CD14-positive monocyte (primary cell): ENCODE measurements around the gene CRYBG3. TPM values are rescaled to one million over a fixed set of nuclear protein-coding genes. Genes with fewer than 3 reads are reported as not detected.

ENCODE experiments used
- DNase-seq, 3 donors: peaks; one replicate each; pipeline ENCODE4 v3.0.0-alpha.2; 2011 to 2022
- H2AFZ ChIP-seq: 2 replicates; pipeline ENCODE4 v1.6.0; 2012; ENCODE audit warnings: mild to moderate bottlenecking, low read depth, low read length, inconsistent platforms; ENCODE audit not compliant: insufficient read depth, poor library complexity, severe bottlenecking
- H3K27ac ChIP-seq, 2 donors: 1 replicate in 1 of 2; 2 replicates in 1 of 2; pipeline ENCODE4 v1.5.1; 2012 to 2013; ENCODE audit warnings: low read length in 2 of 2, control low read depth in 1 of 2, inconsistent platforms in 1 of 2, low read depth in 1 of 2, mild to moderate bottlenecking in 1 of 2
- H3K27me3 ChIP-seq, 2 donors: one replicate each; pipeline versions ENCODE4 v1.6.0 to v1.6.1; 2011 to 2013; ENCODE audit warnings: low read length in 2 of 2; ENCODE audit not compliant: control insufficient read depth in 2 of 2, insufficient read depth in 2 of 2
- H3K36me3 ChIP-seq, 2 donors: replicated peaks in 1 of 2; 1 replicate in 1 of 2; 2 replicates in 1 of 2; pipeline versions ENCODE4 v1.5.1 to v1.6.1; 2012 to 2013; ENCODE audit warnings: low read length in 2 of 2, control low read depth in 1 of 2, inconsistent platforms in 1 of 2, mild to moderate bottlenecking in 1 of 2; ENCODE audit not compliant: insufficient read depth in 2 of 2, control insufficient read depth in 1 of 2
- H3K4me1 ChIP-seq, 2 donors: 1 replicate in 1 of 2; 2 replicates in 1 of 2; pipeline versions ENCODE4 v1.5.1 to v1.6.1; 2012 to 2013; ENCODE audit warnings: low read length in 2 of 2, control low read depth in 1 of 2, inconsistent platforms in 1 of 2, mild to moderate bottlenecking in 1 of 2, moderate library complexity in 1 of 2; ENCODE audit not compliant: insufficient read depth in 2 of 2, control insufficient read depth in 1 of 2
- H3K4me2 ChIP-seq: replicated peaks from 2 replicates; pipeline ENCODE3; 2012; ENCODE audit warnings: low read length, moderate library complexity, mild to moderate bottlenecking; ENCODE audit not compliant: poor library complexity, severe bottlenecking; ENCODE audit errors: extremely low read depth
- H3K4me3 ChIP-seq, 3 experiments: fragments of 200-600 bp in 1 of 3; sonication (generic) in 1 of 3; replicated peaks in 1 of 3; 1 replicate in 2 of 3; 2 replicates in 1 of 3; pipeline ENCODE4 v1.5.1; 2011 to 2013; ENCODE audit warnings: low read length in 3 of 3, mild to moderate bottlenecking in 3 of 3, control low read depth in 2 of 3, low read depth in 2 of 3, inconsistent platforms in 1 of 3, moderate library complexity in 1 of 3
- H3K79me2 ChIP-seq: 2 replicates; pipeline ENCODE4 v1.6.0; 2012; ENCODE audit warnings: mild to moderate bottlenecking, control low read depth, inconsistent platforms, low read length, moderate library complexity; ENCODE audit not compliant: insufficient read depth
- H3K9ac ChIP-seq: 2 replicates; pipeline ENCODE4 v1.6.0; 2017; ENCODE audit warnings: low read length, mild to moderate bottlenecking; ENCODE audit not compliant: insufficient read depth, poor library complexity, severe bottlenecking
- H3K9me3 ChIP-seq, 2 donors: replicated peaks in 1 of 2; 1 replicate in 1 of 2; 2 replicates in 1 of 2; pipeline versions ENCODE4 v1.5.1 to v1.6.1; 2012 to 2013; ENCODE audit warnings: low read length in 2 of 2, control low read depth in 1 of 2; ENCODE audit not compliant: control insufficient read depth in 1 of 2, insufficient read depth in 1 of 2
- H4K20me1 ChIP-seq: 2 replicates; pipeline ENCODE4 v1.6.0; 2012; ENCODE audit warnings: mild to moderate bottlenecking, low read length, control low read depth, moderate library complexity; ENCODE audit not compliant: insufficient read depth
- H3K27ac Mint-ChIP-seq, 7 donors: one replicate each; pipeline ENCODE4 v1.8.0; 2020; ENCODE audit warnings: mild to moderate bottlenecking in 7 of 7, mixed read lengths in 7 of 7, moderate library complexity in 6 of 7, inconsistent platforms in 2 of 7
- H3K27me3 Mint-ChIP-seq, 3 donors: one replicate each; pipeline ENCODE4 v1.8.0; 2021 to 2022; ENCODE audit warnings: low read depth in 3 of 3, mild to moderate bottlenecking in 3 of 3, mixed read lengths in 3 of 3, moderate library complexity in 3 of 3, inconsistent platforms in 1 of 3
- H3K36me3 Mint-ChIP-seq, 2 donors: one replicate each; pipeline ENCODE4 v1.8.0; 2020; ENCODE audit warnings: mixed read lengths in 2 of 2, inconsistent platforms in 1 of 2, mild to moderate bottlenecking in 1 of 2
- H3K4me1 Mint-ChIP-seq: one replicate; pipeline ENCODE4 v1.8.0; 2020; ENCODE audit warnings: mild to moderate bottlenecking, mixed read lengths
- H3K4me3 Mint-ChIP-seq, 2 donors: one replicate each; pipeline ENCODE4 v1.8.0; 2020; ENCODE audit warnings: mild to moderate bottlenecking in 2 of 2, mixed read lengths in 2 of 2, moderate library complexity in 1 of 2
- H3K9me3 Mint-ChIP-seq, 7 donors: one replicate each; pipeline ENCODE4 v1.8.0; 2020 to 2022; ENCODE audit warnings: mixed read lengths in 7 of 7, mild to moderate bottlenecking in 6 of 7, moderate library complexity in 6 of 7, inconsistent platforms in 2 of 7
- CTCF ChIP-seq: fragments of 200-600 bp; IDR thresholded peaks from one replicate; pipeline ENCODE4 v1.8.0; 2022; ENCODE audit warnings: antibody characterized with exemption, mild to moderate bottlenecking
- WGBS: methylation state at CpG from one replicate; pipeline ENCODE4 v1.1.5; 2013; ENCODE audit warnings: missing lambda C conversion rate; ENCODE audit not compliant: insufficient coverage; 5-methylcytosine and 5-hydroxymethylcytosine counted together
- intact Hi-C, 2 donors: fragments of 100-400 bp; cut with micrococcal nuclease; formaldehyde crosslinking; loops; one replicate each; pipeline versions ENCODE4 v1.15.0 to v1.15.1; 2023
- polyA plus RNA-seq, 3 donors: library from polyadenylated mRNA; depleted of rRNA in 1 of 3; unstranded in 2 of 3; stranded (reverse) in 1 of 3; fragments of 300-500 nt in 2 of 3; fragments of >200 nt in 1 of 3; fragmentation: Illumina TruSeq in 2 of 3; gene quantifications; 1 replicate in 2 of 3; 2 replicates in 1 of 3; pipeline ENCODE4 v1.2.3, GENCODE V29; 2012 to 2021

CRYBG3 gene
- polyA plus RNA-seq, 3 donors, result 2.3 to 6.8 (median 5.3) TPM

DNA sequence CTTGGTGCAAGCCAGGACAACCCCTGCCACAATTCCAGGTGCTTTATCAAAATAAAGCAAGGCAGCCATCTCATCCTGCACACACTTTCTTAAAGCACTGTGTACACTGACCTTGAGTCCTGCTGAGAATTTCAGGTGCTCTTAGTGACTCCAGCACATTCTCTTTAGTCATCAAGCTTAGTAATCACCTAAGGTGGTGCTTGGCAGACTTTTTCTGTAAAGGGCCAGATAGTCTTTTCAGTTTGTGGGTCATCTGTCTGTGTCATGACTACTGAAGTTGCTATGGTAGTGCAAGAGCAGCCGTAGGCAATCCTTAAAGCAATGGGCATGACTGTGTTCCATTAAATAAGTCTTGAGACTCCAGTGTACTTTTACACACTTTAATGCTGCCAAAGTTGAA is 114.0 kb downstream of the CRYBG3 start:
- H3K27me3 Mint-ChIP-seq, result no peaks in the 10 kb centered on the region
- DNase-seq, result no peak
- intact Hi-C loops, result no loop called here
- H3K79me2 ChIP-seq, result no peaks in the 10 kb centered on the region
- H3K4me3 Mint-ChIP-seq, result no peak overlapping the region
- no peaks in the 10 kb centered on the region for H4K20me1 ChIP-seq
- H3K27ac ChIP-seq, result no peak overlapping the region
- H3K9me3 Mint-ChIP-seq, result peaks cover 0 to 3% (median 0%) of the 10 kb centered on the region in 7 donors
- 100% methylated on average over 1 of the region's 1 CpG for WGBS
- TF ChIP-seq CTCF, result no peak
- H3K36me3 ChIP-seq, result peaks cover 59 to 91% of the 10 kb centered on the region in 2 donors
- no peaks in the 10 kb centered on the region for H3K27me3 ChIP-seq
- no peaks in the 10 kb centered on the region for H3K4me1 ChIP-seq
- no peak overlapping the region for H2AFZ ChIP-seq
- H3K9ac ChIP-seq, result no peak overlapping the region
- H3K27ac Mint-ChIP-seq, result no peak overlapping the region
- H3K4me2 ChIP-seq, result no peak overlapping the region
- no peak overlapping the region for H3K4me3 ChIP-seq
- peaks cover 64 to 76% of the 10 kb centered on the region in 2 donors for H3K36me3 Mint-ChIP-seq
- no peaks in the 10 kb centered on the region for H3K4me1 Mint-ChIP-seq
- H3K9me3 ChIP-seq, result no peaks in the 10 kb centered on the region

- peak overlapping the region in 1 of 7 donors; percentile 10 for H3K27ac Mint-ChIP-seq
- WGBS, result 96% methylated on average over 2 of the region's 2 CpGs
- no peak for DNase-seq
- peaks cover 0 to 3% (median 0%) of the 10 kb centered on the region in 7 donors for H3K9me3 Mint-ChIP-seq
- H3K27ac ChIP-seq, result no peak overlapping the region
- H3K4me3 Mint-ChIP-seq, result no peak overlapping the region
- H3K36me3 Mint-ChIP-seq, result peaks cover 62 to 76% of the 10 kb centered on the region in 2 donors
- H3K79me2 ChIP-seq, result no peaks in the 10 kb centered on the region
- no peaks in the 10 kb centered on the region for H3K9me3 ChIP-seq
- no peak overlapping the region for H3K4me2 ChIP-seq
- peaks cover 65 to 94% of the 10 kb centered on the region in 2 donors for H3K36me3 ChIP-seq
- H3K27me3 Mint-ChIP-seq, result no peaks in the 10 kb centered on the region
- intact Hi-C loops, result no loop called here
- no peak overlapping the region for H3K4me3 ChIP-seq
- H3K4me1 ChIP-seq, result no peaks in the 10 kb centered on the region
- no peak for TF ChIP-seq CTCF
- no peaks in the 10 kb centered on the region for H4K20me1 ChIP-seq
- H3K4me1 Mint-ChIP-seq, result no peaks in the 10 kb centered on the region
- H3K27me3 ChIP-seq, result no peaks in the 10 kb centered on the region
- H2AFZ ChIP-seq, result no peak overlapping the region
- H3K9ac ChIP-seq, result no peak overlapping the region
These were observed 115.4 kb downstream of the CRYBG3 start for GRCh38 chr3:97937205-97937604.
